Measurements from ENCODE around the gene ACO2.

DNA sequence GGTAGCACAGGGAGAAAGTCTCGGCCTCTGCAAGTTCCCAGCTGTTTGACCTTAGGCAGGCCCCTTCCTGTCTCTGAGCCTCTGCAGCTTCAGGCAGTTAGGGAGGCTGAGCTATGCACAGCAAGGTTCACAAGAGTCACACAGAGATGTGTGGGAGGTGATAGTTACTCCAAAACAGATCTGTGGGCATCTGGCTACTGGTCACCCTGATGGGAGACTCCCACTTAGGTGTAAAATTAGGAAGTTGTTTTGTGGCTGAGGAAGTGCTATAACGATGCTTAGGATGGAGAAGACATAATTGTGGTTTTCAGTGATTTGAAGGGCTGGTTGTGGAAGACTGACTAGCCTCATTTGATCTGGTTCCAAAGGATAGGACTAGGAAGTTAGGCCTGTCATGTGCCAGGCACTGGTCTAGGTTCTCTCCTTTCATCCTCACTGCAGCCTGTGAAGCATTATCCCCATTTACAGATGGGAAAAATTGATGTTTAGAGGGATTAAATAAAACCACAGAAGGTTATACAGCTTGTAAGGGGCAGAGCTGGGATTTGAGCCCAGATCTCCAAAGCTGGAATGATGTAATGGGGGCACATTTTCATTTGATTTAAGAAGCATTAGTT is 13.5 kb downstream of the ACO2 start:
- TF ChIP-seq, protein P1, sequence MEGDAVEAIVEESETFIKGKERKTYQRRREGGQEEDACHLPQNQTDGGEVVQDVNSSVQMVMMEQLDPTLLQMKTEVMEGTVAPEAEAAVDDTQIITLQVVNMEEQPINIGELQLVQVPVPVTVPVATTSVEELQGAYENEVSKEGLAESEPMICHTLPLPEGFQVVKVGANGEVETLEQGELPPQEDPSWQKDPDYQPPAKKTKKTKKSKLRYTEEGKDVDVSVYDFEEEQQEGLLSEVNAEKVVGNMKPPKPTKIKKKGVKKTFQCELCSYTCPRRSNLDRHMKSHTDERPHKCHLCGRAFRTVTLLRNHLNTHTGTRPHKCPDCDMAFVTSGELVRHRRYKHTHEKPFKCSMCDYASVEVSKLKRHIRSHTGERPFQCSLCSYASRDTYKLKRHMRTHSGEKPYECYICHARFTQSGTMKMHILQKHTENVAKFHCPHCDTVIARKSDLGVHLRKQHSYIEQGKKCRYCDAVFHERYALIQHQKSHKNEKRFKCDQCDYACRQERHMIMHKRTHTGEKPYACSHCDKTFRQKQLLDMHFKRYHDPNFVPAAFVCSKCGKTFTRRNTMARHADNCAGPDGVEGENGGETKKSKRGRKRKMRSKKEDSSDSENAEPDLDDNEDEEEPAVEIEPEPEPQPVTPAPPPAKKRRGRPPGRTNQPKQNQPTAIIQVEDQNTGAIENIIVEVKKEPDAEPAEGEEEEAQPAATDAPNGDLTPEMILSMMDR (IDR thresholded peaks at IDR 0.05), result no peak
- no peak for TF ChIP-seq POLR2A (IDR thresholded peaks at IDR 0.05)
- no peak for TF ChIP-seq POLR2AphosphoS5 (IDR thresholded peaks at IDR 0.05; ENCODE audit: insufficient read depth in 1 of 2, low read depth in 1 of 2)
